Vagina (tissue), 2 donors: ENCODE measurements around the gene LMNA.

ENCODE experiments used
- POLR2A ChIP-seq, 2 donors: fragments of 450-650 bp; IDR thresholded peaks; one replicate each; pipeline ENCODE4 v1.6.1; 2017; ENCODE audit warnings: antibody characterized with exemption in 2 of 2, mild to moderate bottlenecking in 2 of 2, moderate library complexity in 2 of 2
- POLR2AphosphoS5 ChIP-seq, 2 donors: sonication (generic); formaldehyde crosslinking; IDR thresholded peaks; one replicate each; pipeline ENCODE4 v1.9.0; 2017; ENCODE audit warnings: antibody characterized with exemption in 2 of 2, mild to moderate bottlenecking in 2 of 2, low read depth in 1 of 2; ENCODE audit not compliant: insufficient read depth in 1 of 2
- TF ChIP-seq, protein P1 (sequence below), 3 experiments: fragments of 450-650 bp in 2 of 3; fragments of 200-600 bp in 1 of 3; sonication (generic) in 1 of 3; IDR thresholded peaks; one replicate each; pipeline ENCODE4 v1.5.1; 2017 to 2019; ENCODE audit warnings: antibody characterized with exemption in 3 of 3, mild to moderate bottlenecking in 2 of 3, moderate library complexity in 2 of 3

DNA sequence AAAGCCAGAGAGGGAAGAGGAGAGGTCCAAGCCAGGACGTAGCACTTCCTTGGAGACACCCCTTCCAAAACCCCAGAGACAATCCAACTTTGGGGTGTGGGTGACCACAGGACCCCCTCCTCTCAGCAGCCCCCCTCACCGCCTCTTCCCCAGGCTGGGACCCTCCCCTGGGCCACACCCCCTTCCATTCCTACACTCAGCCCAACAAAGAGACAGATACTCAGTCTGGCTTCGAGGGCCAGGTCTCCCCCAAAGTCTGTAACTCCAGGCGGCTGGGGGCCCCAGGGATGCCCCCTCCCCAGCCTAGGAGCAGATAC lies 33.7 kb upstream of the LMNA start:
- TF ChIP-seq, protein P1, sequence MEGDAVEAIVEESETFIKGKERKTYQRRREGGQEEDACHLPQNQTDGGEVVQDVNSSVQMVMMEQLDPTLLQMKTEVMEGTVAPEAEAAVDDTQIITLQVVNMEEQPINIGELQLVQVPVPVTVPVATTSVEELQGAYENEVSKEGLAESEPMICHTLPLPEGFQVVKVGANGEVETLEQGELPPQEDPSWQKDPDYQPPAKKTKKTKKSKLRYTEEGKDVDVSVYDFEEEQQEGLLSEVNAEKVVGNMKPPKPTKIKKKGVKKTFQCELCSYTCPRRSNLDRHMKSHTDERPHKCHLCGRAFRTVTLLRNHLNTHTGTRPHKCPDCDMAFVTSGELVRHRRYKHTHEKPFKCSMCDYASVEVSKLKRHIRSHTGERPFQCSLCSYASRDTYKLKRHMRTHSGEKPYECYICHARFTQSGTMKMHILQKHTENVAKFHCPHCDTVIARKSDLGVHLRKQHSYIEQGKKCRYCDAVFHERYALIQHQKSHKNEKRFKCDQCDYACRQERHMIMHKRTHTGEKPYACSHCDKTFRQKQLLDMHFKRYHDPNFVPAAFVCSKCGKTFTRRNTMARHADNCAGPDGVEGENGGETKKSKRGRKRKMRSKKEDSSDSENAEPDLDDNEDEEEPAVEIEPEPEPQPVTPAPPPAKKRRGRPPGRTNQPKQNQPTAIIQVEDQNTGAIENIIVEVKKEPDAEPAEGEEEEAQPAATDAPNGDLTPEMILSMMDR (IDR thresholded peaks at IDR 0.05) = no peak
- TF ChIP-seq POLR2A (IDR thresholded peaks at IDR 0.05) (no peak), POLR2AphosphoS5 (IDR thresholded peaks at IDR 0.05; ENCODE audit: insufficient read depth in 1 of 2, low read depth in 1 of 2) (no peak)
